HS-5 (cell line): ENCODE measurements around the gene ANO7.
A peak's percentile ranks its signal among the peaks of the same experiment; 100 is the strongest.

ENCODE experiments used
- DNase-seq: peaks from one replicate; pipeline ENCODE4 v3.0.0-alpha.2; 2012; ENCODE audit warnings: low read depth

ANO7 gene

GRCh38 chr2:241158546-241158900 is 30.0 kb upstream of the ANO7 start:
- no peak for DNase-seq

DNA sequence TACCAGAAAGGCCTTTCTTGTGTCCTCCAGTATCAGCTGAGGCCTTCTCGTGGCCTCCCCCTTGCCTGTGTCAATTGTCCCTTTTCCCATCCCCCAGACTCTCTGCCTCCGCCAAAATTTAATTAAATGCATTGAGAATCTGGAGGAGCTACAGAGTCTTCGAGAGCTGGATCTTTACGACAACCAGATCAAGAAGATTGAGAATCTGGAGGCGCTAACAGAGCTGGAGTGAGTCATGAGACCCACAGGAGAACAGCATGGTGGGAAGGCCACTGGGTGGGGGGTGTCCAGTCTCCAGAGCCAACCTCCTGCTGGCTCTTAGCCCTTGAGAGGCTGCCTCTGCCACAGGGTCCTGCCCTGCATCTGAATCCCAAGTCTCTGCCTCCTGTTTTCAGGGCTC is 29.4 kb upstream of the ANO7 start:
- no peak for DNase-seq

DNA sequence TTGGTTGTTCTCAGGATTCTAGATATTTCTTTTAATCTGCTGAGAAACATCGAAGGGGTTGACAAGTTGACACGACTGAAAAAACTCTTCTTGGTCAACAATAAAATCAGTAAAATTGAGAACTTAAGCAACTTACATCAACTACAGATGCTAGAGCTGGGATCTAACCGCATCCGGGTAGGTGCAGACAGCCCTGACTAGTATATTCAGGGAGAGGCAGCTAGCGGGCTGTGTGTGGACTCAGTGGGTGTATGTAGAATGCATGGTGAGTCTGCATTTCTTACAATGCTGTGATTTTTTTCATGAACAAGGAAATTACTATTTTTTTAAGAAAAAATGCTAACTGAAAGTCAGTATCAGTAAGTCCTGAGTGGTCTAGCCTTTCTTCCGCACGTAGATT is 28.2 kb upstream of the ANO7 start:
- no peak for DNase-seq

DNA sequence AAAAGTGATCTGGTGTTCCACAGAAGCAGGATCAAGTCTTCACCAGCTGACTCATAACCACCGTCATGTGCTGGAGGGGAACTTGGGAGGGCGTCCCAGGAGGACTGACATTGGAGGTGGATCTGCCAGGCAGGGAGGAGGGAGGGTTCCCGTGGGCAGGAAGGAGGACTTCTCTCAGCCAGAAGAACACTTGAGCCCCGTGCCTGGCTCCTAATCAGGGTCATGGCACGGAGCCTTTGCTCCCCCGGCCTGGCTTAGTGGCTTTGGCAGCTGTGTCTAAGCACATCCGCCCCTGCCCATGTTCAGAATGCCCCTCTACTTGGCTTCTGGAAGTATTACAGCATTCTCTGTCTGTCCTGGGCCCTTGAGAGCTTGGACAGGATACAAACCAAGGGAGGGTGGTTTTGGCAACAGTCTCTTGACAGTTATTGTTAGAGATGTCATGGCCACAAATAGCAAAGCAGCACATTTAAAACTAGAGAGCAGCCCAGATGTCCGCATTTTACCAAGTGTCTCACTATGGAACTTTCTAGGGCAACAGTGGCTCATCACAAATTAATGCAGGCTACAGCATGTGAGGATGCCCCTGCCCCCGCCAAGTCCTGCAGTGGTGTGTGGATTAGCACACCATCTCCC is 26.7 kb upstream of the ANO7 start:
- DNase-seq = peak; percentile 50

DNA sequence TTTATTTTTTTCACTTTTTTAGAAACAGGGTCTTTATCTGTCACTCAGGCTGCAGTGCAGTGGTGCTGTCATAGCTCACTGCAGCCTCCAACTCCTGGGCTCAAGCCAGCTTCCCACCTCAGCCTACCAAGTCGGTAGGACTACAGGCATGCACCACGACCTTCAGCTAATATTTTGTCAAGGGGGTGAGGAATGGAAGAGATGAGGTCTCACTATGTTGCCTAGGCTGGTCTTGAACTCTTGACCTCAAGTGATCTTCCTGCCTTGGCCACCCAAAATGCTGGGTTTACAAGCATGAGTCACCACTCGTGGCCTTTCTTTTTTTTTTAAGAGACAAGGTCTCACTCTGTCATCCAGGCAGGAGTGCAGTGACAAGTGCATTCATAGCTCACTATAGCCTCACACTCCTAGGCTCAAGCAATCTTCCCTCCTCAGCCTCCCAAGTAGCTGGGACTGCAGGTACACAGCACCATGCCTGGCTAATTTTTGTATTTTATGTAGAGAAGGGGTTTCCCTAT is 24.8 kb upstream of the ANO7 start:
- DNase-seq = no peak

- no peak for DNase-seq
These were observed 20.1 kb upstream of the ANO7 start for GRCh38 chr2:241168366-241168765.

- DNase-seq = no peak
These were observed 14.9 kb upstream of the ANO7 start for GRCh38 chr2:241173557-241173956.

- no peak for DNase-seq
These were observed 10.7 kb upstream of the ANO7 start for GRCh38 chr2:241177526-241178334.

DNA sequence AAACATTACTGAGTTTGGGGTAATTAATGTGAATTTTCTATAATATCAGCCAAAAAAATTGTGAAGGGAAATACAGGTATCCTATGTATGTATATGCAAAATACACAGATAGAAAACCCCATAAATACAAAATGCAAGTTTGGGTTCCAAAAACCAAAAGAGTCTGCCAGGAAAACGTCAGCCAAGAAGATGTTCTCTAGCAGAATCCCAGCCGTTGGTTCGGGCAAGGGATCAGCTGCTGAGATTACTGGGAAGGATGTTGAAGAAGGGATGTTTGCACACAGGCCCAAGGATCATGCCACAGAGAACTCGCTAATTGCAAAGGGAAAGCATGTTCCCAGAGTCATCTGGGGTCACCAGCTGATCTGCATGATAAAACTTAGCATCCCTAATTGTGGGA is 9.5 kb upstream of the ANO7 start:
- DNase-seq = no peak

- DNase-seq = no peak
These were observed 8.6 kb upstream of the ANO7 start for GRCh38 chr2:241179899-241180298.

DNA sequence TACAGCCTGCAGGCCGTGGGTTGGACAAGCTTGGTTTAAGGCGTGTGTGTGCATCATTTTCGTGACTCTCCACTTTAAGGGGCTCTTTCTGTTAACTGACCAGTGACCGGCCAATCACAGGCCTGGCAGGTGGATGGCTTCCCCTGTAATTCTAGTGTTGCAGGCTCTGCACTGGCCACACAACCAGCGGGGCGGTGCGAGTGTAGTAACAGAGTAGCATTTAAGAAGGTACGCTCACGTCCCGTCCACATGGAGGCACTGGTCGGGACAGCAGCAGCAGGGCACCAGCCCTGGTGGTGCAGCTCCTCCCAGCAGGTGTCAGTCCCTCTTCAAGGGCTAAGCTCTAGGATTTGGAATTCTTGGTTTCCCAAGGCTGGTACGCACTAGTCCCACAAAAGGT is 8.0 kb upstream of the ANO7 start:
- DNase-seq = no peak

- DNase-seq = no peak
These were observed 6.4 kb upstream of the ANO7 start for GRCh38 chr2:241182126-241182525.

- no peak for DNase-seq
These were observed 5.8 kb upstream of the ANO7 start for GRCh38 chr2:241182531-241183133.

GRCh38 chr2:241183221-241183620 is 5.3 kb upstream of the ANO7 start:
- DNase-seq = no peak

DNA sequence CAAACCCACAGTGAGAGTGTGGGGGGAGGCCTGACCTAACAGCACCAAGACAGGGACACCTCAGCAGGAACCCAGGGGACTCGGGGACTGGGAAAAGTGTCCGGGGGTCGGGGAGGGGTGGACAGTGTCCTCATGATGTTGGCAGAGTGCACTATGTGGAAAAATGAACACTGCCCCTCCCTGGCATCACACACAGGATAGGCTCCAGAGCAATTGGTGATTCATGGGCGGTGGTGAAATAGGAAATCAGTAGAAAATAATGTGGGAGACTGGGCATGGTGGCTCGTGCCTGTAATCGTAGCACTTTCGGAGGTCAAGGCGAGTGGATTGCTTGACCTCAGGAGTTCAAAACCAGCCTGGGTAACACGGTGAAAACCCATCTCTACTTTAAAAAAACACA is 3.6 kb upstream of the ANO7 start:
- no peak for DNase-seq

GRCh38 chr2:241185961-241186360 is 2.5 kb upstream of the ANO7 start:
- no peak for DNase-seq

DNA sequence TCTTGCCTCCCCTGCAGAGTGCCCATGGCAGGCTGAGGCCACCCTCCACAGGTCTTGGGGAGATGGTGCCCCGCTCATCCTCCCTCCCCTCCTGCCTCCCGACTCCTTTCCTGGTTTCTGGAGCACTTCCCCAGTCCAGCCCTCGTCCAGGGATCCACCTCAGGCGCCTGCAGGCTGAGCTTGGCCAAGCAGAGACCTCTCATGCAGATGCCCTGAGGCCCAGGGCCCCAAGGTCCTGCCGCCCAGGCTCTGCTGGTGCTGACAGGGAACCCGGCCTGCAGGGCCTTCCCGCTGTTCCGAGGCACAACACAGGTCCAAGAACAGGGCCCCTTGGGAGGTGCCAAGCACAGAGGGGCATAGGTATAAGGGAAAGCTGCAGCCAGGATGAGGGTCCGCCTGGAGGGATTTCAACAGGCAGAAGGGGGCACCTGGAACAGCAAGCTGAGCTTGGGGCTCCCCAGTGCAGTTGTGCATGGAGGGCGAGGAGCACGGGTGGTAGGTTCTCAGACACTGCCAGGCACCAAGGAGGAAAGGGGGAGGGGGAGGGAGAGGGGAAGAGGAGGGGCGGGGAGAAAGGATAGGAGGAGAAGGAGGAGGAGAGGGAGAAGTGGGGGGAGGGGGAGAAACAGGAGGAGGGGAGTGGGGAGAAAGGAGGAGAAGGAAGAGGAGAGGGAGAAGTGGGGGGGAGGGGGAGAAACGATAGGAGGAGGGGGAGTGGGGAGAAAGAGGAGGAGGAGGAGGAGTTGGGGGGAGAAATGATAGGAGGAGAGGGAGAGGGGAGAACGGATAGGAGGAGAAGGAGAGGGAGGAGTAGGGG is 1.2 kb upstream of the ANO7 start:
- DNase-seq = no peak

DNA sequence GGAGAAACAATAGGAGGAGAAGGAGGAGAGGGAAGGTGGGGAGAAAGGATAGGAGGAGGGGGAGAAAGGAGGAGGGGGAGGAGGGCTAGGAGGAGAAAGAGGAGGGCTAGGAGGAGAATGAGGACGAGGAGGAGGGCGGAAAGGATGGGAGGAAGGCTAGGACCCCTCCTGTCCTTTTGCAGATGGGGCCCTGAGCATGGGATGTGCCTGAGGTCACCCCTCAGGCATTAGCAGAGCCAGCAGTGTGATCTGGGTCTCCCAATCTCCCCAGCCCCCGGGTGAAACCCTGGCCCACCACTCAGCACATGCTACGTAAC is 601 bp upstream of the ANO7 start:
- DNase-seq = no peak

DNA sequence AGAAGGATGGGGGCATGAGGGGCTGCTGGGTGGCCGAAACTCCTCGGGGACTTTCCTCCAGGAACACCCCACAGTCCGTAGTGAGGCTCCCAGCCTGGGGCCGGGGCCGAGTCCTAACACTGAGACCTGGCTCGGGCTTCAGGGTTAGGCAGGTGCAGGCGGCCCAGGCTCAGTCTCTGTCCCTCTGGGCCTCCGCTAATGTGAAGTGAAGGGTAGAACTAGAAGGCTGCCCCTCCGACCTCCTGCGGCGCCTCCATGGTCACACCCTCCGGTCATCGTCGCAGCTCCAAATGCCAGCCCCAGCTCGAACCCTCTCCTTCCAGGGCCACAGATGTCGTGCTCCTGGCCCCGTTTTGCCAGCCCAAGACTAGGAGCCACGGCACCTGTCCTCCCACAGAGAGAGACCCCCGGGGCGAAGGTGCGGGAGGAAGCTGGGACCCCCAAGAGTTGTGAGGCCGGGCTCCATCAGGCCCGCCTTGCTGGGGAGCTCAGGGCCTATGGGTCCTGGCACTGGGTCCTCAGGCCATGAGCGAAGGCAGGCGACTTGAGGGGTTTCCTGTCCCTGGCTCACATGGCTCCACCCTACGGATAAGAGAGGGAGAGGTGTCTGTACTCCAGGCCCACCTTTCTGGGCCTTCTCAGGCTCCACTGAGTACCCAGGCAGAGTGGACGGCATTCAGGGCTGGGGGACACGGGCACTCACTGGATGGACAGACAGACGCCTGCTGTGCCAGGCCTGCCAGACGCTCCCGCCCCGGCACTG is 797 bp downstream of the ANO7 start:
- DNase-seq = no peak

- DNase-seq = no peak
These were observed 1.4 kb downstream of the ANO7 start for GRCh38 chr2:241189856-241190201.

GRCh38 chr2:241190291-241190981 is 2.0 kb downstream of the ANO7 start:
- DNase-seq = no peak
